Spleen (tissue), 7 donors: ENCODE measurements around the gene PNO1.

Source experiments
- POLR2A ChIP-seq, 3 donors: fragments of 450-650 bp; IDR thresholded peaks; one replicate each; pipeline ENCODE4 v1.5.1; 2017; ENCODE audit warnings: antibody characterized with exemption in 3 of 3, mild to moderate bottlenecking in 1 of 3
- TF ChIP-seq, protein P1 (sequence below), 11 experiments: fragments of 200-600 bp in 7 of 11; fragments of 450-650 bp in 4 of 11; sonication (generic) in 4 of 11; IDR thresholded peaks in 8 of 11; conservative IDR thresholded peaks in 3 of 11; 1 replicate in 7 of 11; 2 replicates in 4 of 11; pipeline versions ENCODE4 v1.4.0 to v1.8.0; 2016 to 2021; ENCODE audit warnings: antibody characterized with exemption in 11 of 11, inconsistent platforms in 4 of 11, mild to moderate bottlenecking in 1 of 11
- donor health status: DM: no; HTN: no; CAD: no; lungs with moderate emphysema.
- donor health status: DM: no; HTN: no; CAD: no.
- donor health status: DM: no; HTN: no; CAD: no.

DNA sequence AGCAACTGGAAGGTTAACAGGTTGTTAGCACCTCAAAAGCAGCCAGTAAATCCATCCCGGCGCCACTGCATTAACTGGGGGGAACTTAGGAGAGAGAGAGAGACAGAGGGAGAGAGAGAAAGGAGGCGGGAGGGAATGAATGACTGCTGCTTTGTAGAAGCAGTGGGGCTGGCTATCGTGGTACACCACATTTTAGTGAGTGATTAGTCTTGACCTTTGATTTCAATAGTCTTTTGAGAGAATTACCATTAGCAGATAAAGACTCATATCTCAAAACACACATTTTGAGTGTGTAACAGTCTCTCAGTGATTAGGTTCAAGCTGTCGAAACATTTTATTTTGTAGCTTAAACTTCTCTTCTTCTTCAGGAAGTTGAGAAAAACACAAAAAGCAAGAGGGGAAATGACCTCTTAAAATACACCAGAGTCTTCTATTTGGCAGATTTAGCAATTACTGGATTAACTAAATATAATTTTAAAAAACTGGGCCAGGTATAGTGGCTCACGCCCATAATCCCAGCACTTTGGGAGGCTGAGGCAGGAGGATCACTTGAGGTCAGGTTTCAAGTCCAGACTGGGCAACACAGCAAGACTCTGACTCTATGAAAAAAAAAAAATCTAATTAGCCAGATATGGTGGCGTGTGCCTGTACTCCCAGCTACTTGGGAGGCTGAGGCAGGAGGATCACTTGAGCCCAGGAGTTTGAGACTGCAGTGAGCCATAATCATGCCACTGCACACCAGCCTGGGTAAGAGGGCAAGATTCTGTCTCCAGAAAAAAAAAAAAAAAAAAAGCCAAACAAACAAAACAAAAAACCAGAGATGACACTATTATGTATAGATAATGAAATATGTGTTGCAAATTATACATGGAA is 22.0 kb upstream of the PNO1 start:
- TF ChIP-seq, protein P1, sequence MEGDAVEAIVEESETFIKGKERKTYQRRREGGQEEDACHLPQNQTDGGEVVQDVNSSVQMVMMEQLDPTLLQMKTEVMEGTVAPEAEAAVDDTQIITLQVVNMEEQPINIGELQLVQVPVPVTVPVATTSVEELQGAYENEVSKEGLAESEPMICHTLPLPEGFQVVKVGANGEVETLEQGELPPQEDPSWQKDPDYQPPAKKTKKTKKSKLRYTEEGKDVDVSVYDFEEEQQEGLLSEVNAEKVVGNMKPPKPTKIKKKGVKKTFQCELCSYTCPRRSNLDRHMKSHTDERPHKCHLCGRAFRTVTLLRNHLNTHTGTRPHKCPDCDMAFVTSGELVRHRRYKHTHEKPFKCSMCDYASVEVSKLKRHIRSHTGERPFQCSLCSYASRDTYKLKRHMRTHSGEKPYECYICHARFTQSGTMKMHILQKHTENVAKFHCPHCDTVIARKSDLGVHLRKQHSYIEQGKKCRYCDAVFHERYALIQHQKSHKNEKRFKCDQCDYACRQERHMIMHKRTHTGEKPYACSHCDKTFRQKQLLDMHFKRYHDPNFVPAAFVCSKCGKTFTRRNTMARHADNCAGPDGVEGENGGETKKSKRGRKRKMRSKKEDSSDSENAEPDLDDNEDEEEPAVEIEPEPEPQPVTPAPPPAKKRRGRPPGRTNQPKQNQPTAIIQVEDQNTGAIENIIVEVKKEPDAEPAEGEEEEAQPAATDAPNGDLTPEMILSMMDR (IDR thresholded peaks at IDR 0.05 in 8 of 11, conservative IDR thresholded peaks at IDR 0.05 in 3 of 11): no peak
- no peak for TF ChIP-seq POLR2A (IDR thresholded peaks at IDR 0.05)
